ENCODE measurements around the gene ZNF497. TPM values are rescaled to one million over a fixed set of nuclear protein-coding genes. Genes with fewer than 3 reads are reported as not detected.
A peak's percentile ranks its signal among the peaks of the same experiment; 100 is the strongest.

ZNF497 gene
- total and polyA plus RNA-seq, 2 of the 13 experiments (the other 11 are each of a cell fraction or from before 2014, with no cell fraction given): 1.5 to 1.9 TPM

DNA sequence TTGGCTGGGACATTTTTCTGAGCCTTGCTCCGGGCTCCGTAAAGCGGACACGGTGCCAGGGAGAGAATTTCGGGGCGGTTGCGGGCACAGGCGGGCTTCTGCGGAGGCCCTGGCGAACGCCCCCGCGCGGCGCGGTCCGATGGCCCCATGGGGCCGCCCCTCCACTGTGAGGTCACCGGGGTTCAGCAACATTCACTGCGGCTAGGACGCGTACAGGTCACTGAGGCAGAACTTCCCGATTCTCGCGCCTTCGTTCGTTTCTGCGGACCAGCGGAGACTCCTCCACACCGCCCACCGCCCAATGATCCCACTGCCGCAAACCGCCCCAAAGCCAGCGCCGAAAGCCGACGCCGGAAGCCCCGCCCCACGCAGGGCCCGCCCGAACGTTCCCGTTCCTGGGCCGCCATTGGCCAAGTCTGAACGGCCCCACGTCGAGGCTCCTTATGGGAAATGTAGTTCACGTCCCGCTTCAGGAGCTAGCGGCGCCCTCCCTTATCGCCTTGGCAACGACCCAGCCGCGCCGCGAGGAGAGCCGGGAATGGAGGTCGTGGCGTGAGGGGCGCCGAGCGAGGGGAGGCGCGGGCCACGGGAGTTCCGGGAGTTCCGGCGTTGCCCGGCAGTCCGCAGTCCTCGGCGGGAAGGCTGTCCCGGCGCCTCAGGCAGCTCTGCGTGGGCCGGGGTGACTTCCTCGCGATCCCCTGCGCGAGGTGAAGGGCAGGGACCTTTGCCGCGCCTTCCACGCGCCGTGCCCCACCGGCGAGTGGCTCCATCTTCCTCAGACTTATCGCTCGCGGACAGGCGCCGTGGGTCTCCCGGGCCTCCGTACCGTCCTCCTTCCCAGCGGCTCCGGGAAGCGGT is 45.8 kb upstream of the ZNF497 start, which contains the start of gene ZNF584 (continued):
- TF ChIP-seq, protein P1, sequence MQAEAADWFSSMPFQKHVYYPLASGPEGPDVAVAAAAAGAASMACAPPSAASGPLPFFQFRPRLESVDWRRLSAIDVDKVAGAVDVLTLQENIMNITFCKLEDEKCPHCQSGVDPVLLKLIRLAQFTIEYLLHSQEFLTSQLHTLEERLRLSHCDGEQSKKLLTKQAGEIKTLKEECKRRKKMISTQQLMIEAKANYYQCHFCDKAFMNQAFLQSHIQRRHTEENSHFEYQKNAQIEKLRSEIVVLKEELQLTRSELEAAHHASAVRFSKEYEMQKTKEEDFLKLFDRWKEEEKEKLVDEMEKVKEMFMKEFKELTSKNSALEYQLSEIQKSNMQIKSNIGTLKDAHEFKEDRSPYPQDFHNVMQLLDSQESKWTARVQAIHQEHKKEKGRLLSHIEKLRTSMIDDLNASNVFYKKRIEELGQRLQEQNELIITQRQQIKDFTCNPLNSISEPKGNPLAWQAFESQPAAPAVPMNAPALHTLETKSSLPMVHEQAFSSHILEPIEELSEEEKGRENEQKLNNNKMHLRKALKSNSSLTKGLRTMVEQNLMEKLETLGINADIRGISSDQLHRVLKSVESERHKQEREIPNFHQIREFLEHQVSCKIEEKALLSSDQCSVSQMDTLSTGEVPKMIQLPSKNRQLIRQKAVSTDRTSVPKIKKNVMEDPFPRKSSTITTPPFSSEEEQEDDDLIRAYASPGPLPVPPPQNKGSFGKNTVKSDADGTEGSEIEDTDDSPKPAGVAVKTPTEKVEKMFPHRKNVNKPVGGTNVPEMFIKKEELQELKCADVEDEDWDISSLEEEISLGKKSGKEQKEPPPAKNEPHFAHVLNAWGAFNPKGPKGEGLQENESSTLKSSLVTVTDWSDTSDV (CRISPR knock-in tag; IDR thresholded peaks at IDR 0.05): peak; percentile 96; the same call in 1 of the 2 replicates
- TF ChIP-seq POLR2AphosphoS2 (IDR thresholded peaks at IDR 0.05; ENCODE audit: low read depth, low read length) (no peak), ETV5 (CRISPR knock-in tag; IDR thresholded peaks at IDR 0.05; ENCODE audit: borderline replicate concordance) (no peak), ZNF468 (CRISPR knock-in tag; IDR thresholded peaks at IDR 0.05) (no peak), RBM39 (IDR thresholded peaks at IDR 0.05; ENCODE audit: low read depth, low read length, poor library complexity, severe bottlenecking) (no peak), CREB1 (IDR thresholded peaks at IDR 0.05) (peak; percentile 62), CREB1 (CRISPR knock-in tag; IDR thresholded peaks at IDR 0.05) (peak; percentile 79), GTF3A (CRISPR knock-in tag; conservative IDR thresholded peaks at IDR 0.05) (peak; percentile 39; the same call in 1 of the 2 replicates), HHEX (CRISPR knock-in tag; IDR thresholded peaks at IDR 0.05) (no peak), CEBPG (CRISPR knock-in tag; IDR thresholded peaks at IDR 0.05) (no peak), ZNF569 (CRISPR knock-in tag; IDR thresholded peaks at IDR 0.05; ENCODE audit: borderline replicate concordance) (no peak), SOX6 (IDR thresholded peaks at IDR 0.05) (no peak), SOX6 (CRISPR knock-in tag; IDR thresholded peaks at IDR 0.05) (peak; percentile 52), NFE2L2 (IDR thresholded peaks at IDR 0.05; ENCODE audit: low read length) (no peak), SALL2 (CRISPR knock-in tag; IDR thresholded peaks at IDR 0.05) (peak; percentile 57; the same call in 1 of the 2 replicates), POLR2A (IDR thresholded peaks at IDR 0.05; ENCODE audit: insufficient read depth in 1 of 2, low read depth in 2 of 2, low read length in 2 of 2) (peak; percentile 89 to 96), ZNF546 (CRISPR knock-in tag; conservative IDR thresholded peaks at IDR 0.05) (no peak), ZNF441 (CRISPR knock-in tag; IDR thresholded peaks at IDR 0.05; ENCODE audit: borderline replicate concordance) (peak; percentile 30; the same call in 1 of the 2 replicates), CREM (IDR thresholded peaks at IDR 0.05) (peak; percentile 79), CREM (CRISPR knock-in tag; IDR thresholded peaks at IDR 0.05) (no peak), FOSL1 (CRISPR knock-in tag; IDR thresholded peaks at IDR 0.05; ENCODE audit: borderline replicate concordance) (no peak), ATF7-NPFF (CRISPR knock-in tag; IDR thresholded peaks at IDR 0.05; ENCODE audit: low read depth) (no peak), KLF9 (CRISPR knock-in tag; IDR thresholded peaks at IDR 0.05; ENCODE audit: low read depth) (no peak)
- TF ChIP-seq, protein P2, sequence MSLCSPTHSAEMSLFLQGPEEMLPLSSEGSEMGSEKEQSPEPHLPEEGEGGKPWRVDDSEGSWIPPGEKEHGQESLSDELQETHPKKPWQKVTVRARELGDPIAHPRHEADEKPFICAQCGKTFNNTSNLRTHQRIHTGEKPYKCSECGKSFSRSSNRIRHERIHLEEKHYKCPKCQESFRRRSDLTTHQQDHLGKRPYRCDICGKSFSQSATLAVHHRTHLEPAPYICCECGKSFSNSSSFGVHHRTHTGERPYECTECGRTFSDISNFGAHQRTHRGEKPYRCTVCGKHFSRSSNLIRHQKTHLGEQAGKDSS (CRISPR knock-in tag; IDR thresholded peaks at IDR 0.05; ENCODE audit: borderline replicate concordance, low read depth): no peak
- TF ChIP-seq, protein P3, sequence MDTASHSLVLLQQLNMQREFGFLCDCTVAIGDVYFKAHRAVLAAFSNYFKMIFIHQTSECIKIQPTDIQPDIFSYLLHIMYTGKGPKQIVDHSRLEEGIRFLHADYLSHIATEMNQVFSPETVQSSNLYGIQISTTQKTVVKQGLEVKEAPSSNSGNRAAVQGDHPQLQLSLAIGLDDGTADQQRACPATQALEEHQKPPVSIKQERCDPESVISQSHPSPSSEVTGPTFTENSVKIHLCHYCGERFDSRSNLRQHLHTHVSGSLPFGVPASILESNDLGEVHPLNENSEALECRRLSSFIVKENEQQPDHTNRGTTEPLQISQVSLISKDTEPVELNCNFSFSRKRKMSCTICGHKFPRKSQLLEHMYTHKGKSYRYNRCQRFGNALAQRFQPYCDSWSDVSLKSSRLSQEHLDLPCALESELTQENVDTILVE (CRISPR knock-in tag; IDR thresholded peaks at IDR 0.05): no peak
- TF ChIP-seq, protein P4, sequence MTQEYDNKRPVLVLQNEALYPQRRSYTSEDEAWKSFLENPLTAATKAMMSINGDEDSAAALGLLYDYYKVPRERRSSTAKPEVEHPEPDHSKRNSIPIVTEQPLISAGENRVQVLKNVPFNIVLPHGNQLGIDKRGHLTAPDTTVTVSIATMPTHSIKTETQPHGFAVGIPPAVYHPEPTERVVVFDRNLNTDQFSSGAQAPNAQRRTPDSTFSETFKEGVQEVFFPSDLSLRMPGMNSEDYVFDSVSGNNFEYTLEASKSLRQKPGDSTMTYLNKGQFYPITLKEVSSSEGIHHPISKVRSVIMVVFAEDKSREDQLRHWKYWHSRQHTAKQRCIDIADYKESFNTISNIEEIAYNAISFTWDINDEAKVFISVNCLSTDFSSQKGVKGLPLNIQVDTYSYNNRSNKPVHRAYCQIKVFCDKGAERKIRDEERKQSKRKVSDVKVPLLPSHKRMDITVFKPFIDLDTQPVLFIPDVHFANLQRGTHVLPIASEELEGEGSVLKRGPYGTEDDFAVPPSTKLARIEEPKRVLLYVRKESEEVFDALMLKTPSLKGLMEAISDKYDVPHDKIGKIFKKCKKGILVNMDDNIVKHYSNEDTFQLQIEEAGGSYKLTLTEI (CRISPR knock-in tag; conservative IDR thresholded peaks at IDR 0.05): no peak
